Stomach (tissue), 4 donors: ENCODE measurements around the gene RSBN1L.

Experiments used
- CTCF ChIP-seq, 7 experiments: fragments of 450-650 bp in 4 of 7; fragments of 200-600 bp in 3 of 7; sonication (generic) in 3 of 7; IDR thresholded peaks; one replicate each; pipeline ENCODE4 v1.5.1; 2016 to 2019; ENCODE audit warnings: antibody characterized with exemption in 7 of 7, control low read depth in 2 of 7, mild to moderate bottlenecking in 1 of 7
- EP300 ChIP-seq: sonication (generic); formaldehyde crosslinking; IDR thresholded peaks from one replicate; pipeline ENCODE4 v1.6.1; 2017; ENCODE audit warnings: antibody characterized with exemption
- POLR2A ChIP-seq, 4 donors: fragments of 450-650 bp; IDR thresholded peaks; one replicate each; pipeline ENCODE4 v1.6.1; 2016; ENCODE audit warnings: antibody characterized with exemption in 4 of 4, control low read depth in 2 of 4, mild to moderate bottlenecking in 1 of 4, moderate library complexity in 1 of 4
- POLR2AphosphoS5 ChIP-seq, 3 donors: sonication (generic); formaldehyde crosslinking; IDR thresholded peaks; one replicate each; pipeline ENCODE4 v1.6.1; 2016; ENCODE audit warnings: antibody characterized with exemption in 3 of 3

- TF ChIP-seq CTCF (IDR thresholded peaks at IDR 0.05) (no peak), POLR2A (IDR thresholded peaks at IDR 0.05) (no peak), EP300 (no peak), POLR2AphosphoS5 (IDR thresholded peaks at IDR 0.05) (no peak)
These were observed 37.3 kb upstream of the RSBN1L start for GRCh38 chr7:77658928-77659327.
